Kidney (tissue), 14 donors: ENCODE results near the gene S100A7. TPM values are rescaled to one million over a fixed set of nuclear protein-coding genes. Genes with fewer than 3 reads are reported as not detected.

Experiments used
- DNase-seq, 5 donors: peaks; one replicate each; pipeline ENCODE4 v3.0.0-alpha.2; 2013 to 2020
- FAIRE-seq: peaks from 2 replicates; lab custom pipeline; 2012; peaks lifted over from hg19 to GRCh38; lab: Jason Lieb, UNC
- H3K27ac ChIP-seq, 2 donors: one replicate each; pipeline ENCODE4 v1.7.0; 2013; ENCODE audit warnings: low read depth in 2 of 2, low read length in 2 of 2, inconsistent platforms in 1 of 2
- H3K27me3 ChIP-seq: one replicate; pipeline ENCODE4 v1.7.1; 2013; ENCODE audit warnings: low read length, inconsistent platforms; ENCODE audit not compliant: control insufficient read depth, insufficient read depth
- H3K36me3 ChIP-seq, 3 donors: one replicate each; pipeline versions ENCODE4 v1.7.0 to v1.7.1; 2013; ENCODE audit warnings: low read length in 3 of 3, control low read depth in 1 of 3, inconsistent platforms in 1 of 3; ENCODE audit not compliant: insufficient read depth in 3 of 3, control insufficient read depth in 2 of 3
- H3K4me1 ChIP-seq, 3 donors: one replicate each; pipeline versions ENCODE4 v1.7.0 to v1.7.1; 2013; ENCODE audit warnings: low read length in 3 of 3, inconsistent platforms in 1 of 3, low read depth in 1 of 3; ENCODE audit not compliant: control insufficient read depth in 2 of 3, insufficient read depth in 2 of 3
- H3K4me3 ChIP-seq, 3 donors: one replicate each; pipeline versions ENCODE4 v1.7.0 to v1.8.1; 2013; ENCODE audit warnings: low read length in 3 of 3, control low read depth in 1 of 3, inconsistent platforms in 1 of 3
- H3K9ac ChIP-seq, 3 donors: one replicate each; pipeline versions ENCODE4 v1.7.0 to v1.7.1; 2013; ENCODE audit warnings: low read length in 3 of 3, control low read depth in 1 of 3, inconsistent platforms in 1 of 3
- H3K9me3 ChIP-seq, 3 donors: one replicate each; pipeline versions ENCODE4 v1.7.0 to v1.7.1; 2013; ENCODE audit warnings: low read length in 3 of 3, control low read depth in 1 of 3, inconsistent platforms in 1 of 3; ENCODE audit not compliant: control insufficient read depth in 2 of 3, insufficient read depth in 1 of 3
- CTCF ChIP-seq: IDR thresholded peaks from 3 replicates; pipeline ENCODE4 v1.5.1; 2012; ENCODE audit warnings: mild to moderate bottlenecking, moderate library complexity, borderline replicate concordance; ENCODE audit not compliant: insufficient read depth; ENCODE audit errors: extremely low read depth
- intact Hi-C: fragments of 100-400 bp; cut with DNase I; formaldehyde crosslinking; loops from one replicate; pipeline ENCODE4 v1.11.1; 2022
- polyA plus RNA-seq: library from polyadenylated mRNA; stranded (reverse); fragments of 350-450 nt; fragmentation: Illumina TruSeq; extraction: RNeasy Lipid Tissue Mini Kit (QIAGEN cat#74804); gene quantifications from one replicate; pipeline ENCODE4 v1.2.3, GENCODE V29; 2014; ENCODE audit warnings: low read depth, low replicate concordance; ENCODE audit not compliant: insufficient read depth
- total RNA-seq: library from RNA; stranded (reverse); fragmentation: NEBNext Ultra II Directional; extraction: Animal tissue kit (Norgen Biotek cat#: 25700); gene quantifications from one replicate; pipeline ENCODE4 v1.2.1, GENCODE V29; 2021
- donor health status: control.
- donor health status: control.
- donor health status: control.
- donor health status: control.
- donor health status: control.
- donor health status: DM: yes; HTN: yes; CAD: no.
- donor health status: Normal renal cell carcinoma (clear cell type).

S100A7 gene
- total and polyA plus RNA-seq, 2 donors from 2014 or later = not detected

- FAIRE-seq (no peak), DNase-seq (peak; percentile 81 to 91 (median 88))
- H3K27me3 ChIP-seq = no peaks in the 10 kb centered on the region
- H3K36me3 ChIP-seq = no peaks in the 10 kb centered on the region
- intact Hi-C loops = loop anchor here (10.0 kb wide), 1 partner anchor 140 kb away; the partner anchor contains the start of gene S100A9
- H3K4me3 ChIP-seq = no peak overlapping the region
- H3K27ac ChIP-seq = no peak overlapping the region
- no peaks in the 10 kb centered on the region for H3K9me3 ChIP-seq
- H3K4me1 ChIP-seq = no peaks in the 10 kb centered on the region
- TF ChIP-seq CTCF = peak; percentile 76
- H3K9ac ChIP-seq = no peak overlapping the region
Observed at GRCh38 chr1:153494976-153495535, 34.6 kb upstream of the S100A7 start.

GRCh38 chr1:153493343-153493960, 33.0 kb upstream of the S100A7 start:
- DNase-seq = no peak

DNA sequence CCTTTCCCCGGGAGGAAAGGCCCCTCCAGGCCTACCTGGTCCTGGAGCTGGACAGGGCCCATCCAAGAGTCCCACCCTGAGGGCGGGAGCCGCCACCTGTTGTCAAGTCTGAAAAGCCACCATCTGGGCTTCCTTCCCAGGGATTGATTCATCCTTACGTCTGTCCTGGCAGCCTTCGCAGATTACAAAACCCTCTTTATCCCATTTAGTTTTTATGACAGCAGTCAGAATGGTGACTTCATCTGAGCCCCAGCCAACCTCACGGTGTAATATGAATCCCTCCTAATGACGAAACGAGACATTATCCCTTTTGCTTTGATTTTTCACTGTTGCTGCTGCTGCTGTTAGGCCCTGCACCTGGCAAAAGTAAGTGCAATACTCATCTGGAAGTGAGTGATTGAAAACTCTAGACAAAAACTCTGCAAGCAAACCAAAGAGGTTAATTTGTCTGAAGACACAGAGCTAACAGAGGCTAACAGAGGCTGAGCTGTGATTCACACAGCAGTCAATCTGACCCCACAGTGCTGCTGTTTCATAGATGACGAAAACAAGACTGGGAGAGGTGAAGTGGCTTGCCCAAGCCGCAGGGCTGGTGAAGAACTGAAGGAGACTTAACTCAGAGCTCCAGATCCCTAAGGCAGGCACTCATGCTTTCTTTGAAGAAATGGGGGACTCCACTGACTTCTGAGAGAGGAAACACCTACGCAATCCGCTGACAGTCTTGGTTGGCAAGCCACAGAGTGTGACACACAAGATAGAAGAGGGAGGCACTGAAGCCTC, 30.0 kb upstream of the S100A7 start:
- no peak overlapping the region for H3K9ac ChIP-seq
- no peaks in the 10 kb centered on the region for H3K36me3 ChIP-seq
- no peak overlapping the region for H3K27ac ChIP-seq
- H3K4me1 ChIP-seq = no peaks in the 10 kb centered on the region
- no peak for FAIRE-seq
- intact Hi-C loops = loop anchor here (10.0 kb wide), 1 partner anchor 136 kb away; the partner anchor contains the start of gene S100A9
- TF ChIP-seq CTCF = no peak
- H3K9me3 ChIP-seq = no peaks in the 10 kb centered on the region
- H3K27me3 ChIP-seq = no peaks in the 10 kb centered on the region
- no peak overlapping the region for H3K4me3 ChIP-seq
- DNase-seq = peak in 1 of 5 donors; percentile 35

More at GRCh38 chr1:153493343-153493960, 33.0 kb upstream of the S100A7 start:
- Histone ChIP-seq H3K9ac (no peak overlapping the region), H3K27me3 (no peaks in the 10 kb centered on the region), H3K4me3 (no peak overlapping the region), H3K4me1 (no peaks in the 10 kb centered on the region), H3K9me3 (no peaks in the 10 kb centered on the region), H3K27ac (no peak overlapping the region), H3K36me3 (no peaks in the 10 kb centered on the region)
- intact Hi-C loops = loop anchor here (10.0 kb wide), 1 partner anchor 139 kb away; the partner anchor contains the start of gene S100A9
- no peak for FAIRE-seq
- TF ChIP-seq CTCF = no peak
